Spinal cord (tissue), 10 donors: Measurements from ENCODE around the gene DNAH7. TPM values are rescaled to one million over a fixed set of nuclear protein-coding genes. Genes with fewer than 3 reads are reported as not detected.
"Not testable (repeated sequence)": the region's sequence is repeated elsewhere in the genome, so short reads cannot be mapped to it uniquely, and the experiment has no call there.

ENCODE experiments used
- DNase-seq, 6 donors: peaks; one replicate each; pipeline versions ENCODE4 v3.0.0 to v3.0.0-alpha.2; 2013 to 2015; ENCODE audit warnings: low spot score in 6 of 6, low read depth in 4 of 6
- H3K27ac ChIP-seq: one replicate; pipeline ENCODE4 v1.5.1; 2013; ENCODE audit warnings: low read depth, low read length, control low read depth
- H3K27me3 ChIP-seq: one replicate; pipeline ENCODE4 v1.6.1; 2013; ENCODE audit warnings: low read length; ENCODE audit not compliant: control insufficient read depth, insufficient read depth
- H3K36me3 ChIP-seq: one replicate; pipeline ENCODE4 v1.6.1; 2013; ENCODE audit warnings: low read length; ENCODE audit not compliant: control insufficient read depth, insufficient read depth
- H3K4me1 ChIP-seq: one replicate; pipeline ENCODE4 v1.6.1; 2013; ENCODE audit warnings: low read length; ENCODE audit not compliant: control insufficient read depth, insufficient read depth
- H3K4me3 ChIP-seq: one replicate; pipeline ENCODE4 v1.5.1; 2013; ENCODE audit warnings: low read depth, low read length, control low read depth
- H3K9me3 ChIP-seq: one replicate; pipeline ENCODE4 v1.6.1; 2013; ENCODE audit warnings: low read length; ENCODE audit not compliant: control insufficient read depth, insufficient read depth
- WGBS: methylation state at CpG from one replicate; pipeline ENCODE4 v1.1.5; 2013; ENCODE audit warnings: missing lambda C conversion rate; ENCODE audit not compliant: insufficient coverage; 5-methylcytosine and 5-hydroxymethylcytosine counted together
- polyA plus RNA-seq, 2 donors: library from polyadenylated mRNA; unstranded; fragments of 120-200 nt; gene quantifications; one replicate each; pipeline ENCODE4 v1.2.1, GENCODE V29; 2013; ENCODE audit not compliant: insufficient read length in 2 of 2
- total RNA-seq, 2 donors: library from RNA; depleted of rRNA in 1 of 2; stranded (reverse); fragments of 120-200 nt in 1 of 2; fragments of >200 nt in 1 of 2; gene quantifications; one replicate each; pipeline versions ENCODE4 v1.2.3 to v1.2.4, GENCODE V29; 2013 to 2014
- donor health status: healthy.

DNAH7 gene
- total and polyA plus RNA-seq, 4 donors, result 11.6 to 16.3 (median 15.2) TPM

GRCh38 chr2:196101325-196101991 lies 32.8 kb upstream of the DNAH7 start:
- 49% methylated on average over 4 of the region's 6 CpGs for WGBS
- H3K4me3 ChIP-seq, result no peak overlapping the region
- no peaks in the 10 kb centered on the region for H3K4me1 ChIP-seq
- no peak for DNase-seq
- no peak overlapping the region for H3K27ac ChIP-seq
- H3K27me3 ChIP-seq, result no peaks in the 10 kb centered on the region
- no peaks in the 10 kb centered on the region for H3K9me3 ChIP-seq
- no peaks in the 10 kb centered on the region for H3K36me3 ChIP-seq

GRCh38 chr2:196099916-196100315 lies 31.3 kb upstream of the DNAH7 start:
- H3K4me1 ChIP-seq, result no peaks in the 10 kb centered on the region
- no peak overlapping the region for H3K27ac ChIP-seq
- H3K36me3 ChIP-seq, result no peaks in the 10 kb centered on the region
- H3K27me3 ChIP-seq, result no peaks in the 10 kb centered on the region
- H3K4me3 ChIP-seq, result no peak overlapping the region
- DNase-seq, result peak in 1 of 6 donors; percentile 8
- WGBS, result 100% methylated on average over 1 of the region's 3 CpGs
- no peaks in the 10 kb centered on the region for H3K9me3 ChIP-seq

- Histone ChIP-seq H3K36me3 (no peaks in the 10 kb centered on the region), H3K27ac (no peak overlapping the region), H3K4me1 (no peaks in the 10 kb centered on the region), H3K27me3 (no peaks in the 10 kb centered on the region), H3K9me3 (no peaks in the 10 kb centered on the region), H3K4me3 (no peak overlapping the region)
- WGBS, result 92% methylated on average over 2 of the region's 6 CpGs
- DNase-seq, result no peak
Measured at GRCh38 chr2:196097864-196098660, 29.4 kb upstream of the DNAH7 start.

- no peaks in the 10 kb centered on the region for H3K36me3 ChIP-seq
- H3K4me3 ChIP-seq, result no peak overlapping the region
- no peak for DNase-seq
- no peaks in the 10 kb centered on the region for H3K4me1 ChIP-seq
- no peaks in the 10 kb centered on the region for H3K27me3 ChIP-seq
- 60% methylated on average over 1 of the region's 5 CpGs for WGBS
- H3K27ac ChIP-seq, result no peak overlapping the region
- H3K9me3 ChIP-seq, result no peaks in the 10 kb centered on the region
Measured at GRCh38 chr2:196096982-196097745, 28.5 kb upstream of the DNAH7 start.

- Histone ChIP-seq H3K27me3 (no peaks in the 10 kb centered on the region), H3K4me3 (no peak overlapping the region), H3K9me3 (no peaks in the 10 kb centered on the region), H3K27ac (no peak overlapping the region), H3K4me1 (no peaks in the 10 kb centered on the region), H3K36me3 (no peaks in the 10 kb centered on the region)
- no CpG with 5 or more reads among the region's 4 CpGs for WGBS
- DNase-seq, result no peak
Measured at GRCh38 chr2:196096264-196096663, 27.6 kb upstream of the DNAH7 start.

GRCh38 chr2:196089448-196089847 lies 20.8 kb upstream of the DNAH7 start:
- DNase-seq, H3K9me3 ChIP-seq, H3K36me3 ChIP-seq, H3K4me1 ChIP-seq, H3K27ac ChIP-seq, H3K4me3 ChIP-seq, H3K27me3 ChIP-seq: not testable (repeated sequence)
- 90% methylated on average over 2 of the region's 5 CpGs for WGBS

- Histone ChIP-seq H3K27ac (no peak overlapping the region), H3K4me3 (no peak overlapping the region), H3K4me1 (no peaks in the 10 kb centered on the region), H3K27me3 (no peaks in the 10 kb centered on the region), H3K9me3 (peaks cover 7% of the 10 kb centered on the region), H3K36me3 (no peaks in the 10 kb centered on the region)
- no CpG with 5 or more reads among the region's 2 CpGs for WGBS
- peak in 1 of 6 donors; percentile 22 for DNase-seq
Measured at GRCh38 chr2:196088203-196088602, 19.6 kb upstream of the DNAH7 start.

GRCh38 chr2:196086517-196087368 lies 18.1 kb upstream of the DNAH7 start:
- H3K27me3 ChIP-seq, result no peaks in the 10 kb centered on the region
- no peaks in the 10 kb centered on the region for H3K36me3 ChIP-seq
- no peak for DNase-seq
- H3K4me1 ChIP-seq, result no peaks in the 10 kb centered on the region
- WGBS, result 80% methylated on average over 3 of the region's 7 CpGs
- peaks cover 7% of the 10 kb centered on the region for H3K9me3 ChIP-seq
- no peak overlapping the region for H3K4me3 ChIP-seq
- no peak overlapping the region for H3K27ac ChIP-seq

- no peak for DNase-seq
- 92% methylated on average over 4 of the region's 5 CpGs for WGBS
- peaks cover 1% of the 10 kb centered on the region for H3K4me1 ChIP-seq
- no peaks in the 10 kb centered on the region for H3K36me3 ChIP-seq
- no peak overlapping the region for H3K4me3 ChIP-seq
- no peaks in the 10 kb centered on the region for H3K27me3 ChIP-seq
- H3K9me3 ChIP-seq, result peaks cover 7% of the 10 kb centered on the region
- H3K27ac ChIP-seq, result no peak overlapping the region
Measured at GRCh38 chr2:196083601-196084000, 15.0 kb upstream of the DNAH7 start.
